Stimulated activated CD8-positive, alpha-beta memory T cell treated with anti-CD3 and anti-CD28 coated beads, Interleukin-2, amount 100 ng/mL, for 48 hours (primary cell): ENCODE results near the gene MEPE.

Experiments
- DNase-seq, 2 donors: peaks; one replicate each; pipeline ENCODE4 v3.0.0-alpha.2; 2020; ENCODE audit warnings: low read depth in 2 of 2

MEPE gene

GRCh38 chr4:87832669-87833068 lies at the start of gene MEPE:
TSS of gene MEPE (plus strand) at chr4:87832969. CDS start at chr4:87834715, 1,746 bp downstream.
- no peak for DNase-seq

- no peak for DNase-seq
Measured at GRCh38 chr4:87783781-87784180, 49.0 kb upstream of the MEPE start.

GRCh38 chr4:87785731-87786509 lies 46.8 kb upstream of the MEPE start:
- no peak for DNase-seq

- DNase-seq: no peak
Measured at GRCh38 chr4:87799301-87800113, 33.3 kb upstream of the MEPE start, which contains the start of gene IBSP. TSS of gene IBSP (plus strand) at chr4:87799554. CDS start at chr4:87802362, 2,808 bp downstream.

GRCh38 chr4:87802858-87803257 lies 29.9 kb upstream of the MEPE start:
- DNase-seq: no peak

GRCh38 chr4:87803421-87803820 lies 29.3 kb upstream of the MEPE start:
- DNase-seq: no peak

- DNase-seq: no peak
Measured at GRCh38 chr4:87804871-87805270, 27.9 kb upstream of the MEPE start.

GRCh38 chr4:87805971-87806370 lies 26.8 kb upstream of the MEPE start:
- no peak for DNase-seq

GRCh38 chr4:87806520-87806919 lies 26.2 kb upstream of the MEPE start:
- no peak for DNase-seq

- DNase-seq: no peak
Measured at GRCh38 chr4:87807402-87807801, 25.4 kb upstream of the MEPE start.

GRCh38 chr4:87811977-87812376 lies 20.8 kb upstream of the MEPE start:
- no peak for DNase-seq

GRCh38 chr4:87819281-87819919 lies 13.4 kb upstream of the MEPE start:
- DNase-seq: no peak

GRCh38 chr4:87823200-87823599 lies 9.6 kb upstream of the MEPE start:
- DNase-seq: no peak

GRCh38 chr4:87823724-87824123 lies 9.0 kb upstream of the MEPE start:
- DNase-seq: no peak

- DNase-seq: no peak
Measured at GRCh38 chr4:87824352-87824751, 8.4 kb upstream of the MEPE start.

- no peak for DNase-seq
Measured at GRCh38 chr4:87834401-87834800, 1.6 kb downstream of the MEPE start.

GRCh38 chr4:87835197-87835596 lies 2.4 kb downstream of the MEPE start:
- DNase-seq: no peak

GRCh38 chr4:87835743-87836142 lies 3.0 kb downstream of the MEPE start:
- no peak for DNase-seq

GRCh38 chr4:87838205-87838604 lies 5.4 kb downstream of the MEPE start:
- no peak for DNase-seq

- DNase-seq: no peak
Measured at GRCh38 chr4:87838890-87839591, 6.3 kb downstream of the MEPE start.

- no peak for DNase-seq
Measured at GRCh38 chr4:87839592-87839946, 6.8 kb downstream of the MEPE start.

GRCh38 chr4:87840149-87840548 lies 7.4 kb downstream of the MEPE start:
- no peak for DNase-seq
